Stimulated activated naive CD4-positive, alpha-beta T cell (primary cell): ENCODE measurements around the gene SPHKAP.
"Not testable (repeated sequence)": the region's sequence is repeated elsewhere in the genome, so short reads cannot be mapped to it uniquely, and the experiment has no call there.

Experiments used
- DNase-seq, 6 experiments: peaks; one replicate each; lab custom pipeline; 2025; lab: John Stamatoyannopoulos, UW

The SPHKAP gene

DNA sequence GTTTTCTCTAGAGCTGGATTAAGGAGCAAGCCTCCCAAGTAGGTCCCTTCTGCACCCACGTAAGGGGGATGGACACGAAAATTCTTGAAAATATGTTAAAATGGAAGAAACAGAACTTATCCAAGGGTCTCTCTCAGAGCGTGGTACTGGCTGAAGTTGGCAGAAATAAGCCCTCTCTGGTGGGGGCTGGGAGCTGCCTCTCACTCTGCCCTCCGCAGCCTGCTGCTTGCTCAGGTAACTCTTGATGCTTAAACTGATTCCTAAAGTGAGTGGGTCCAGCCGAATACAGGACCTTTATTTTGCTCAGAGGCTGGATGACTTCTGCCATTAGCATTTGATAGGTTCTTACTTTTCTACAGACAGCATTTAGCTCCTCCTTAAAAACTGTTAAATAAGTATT is 78.1 kb downstream of the SPHKAP start:
- no peak for DNase-seq

DNA sequence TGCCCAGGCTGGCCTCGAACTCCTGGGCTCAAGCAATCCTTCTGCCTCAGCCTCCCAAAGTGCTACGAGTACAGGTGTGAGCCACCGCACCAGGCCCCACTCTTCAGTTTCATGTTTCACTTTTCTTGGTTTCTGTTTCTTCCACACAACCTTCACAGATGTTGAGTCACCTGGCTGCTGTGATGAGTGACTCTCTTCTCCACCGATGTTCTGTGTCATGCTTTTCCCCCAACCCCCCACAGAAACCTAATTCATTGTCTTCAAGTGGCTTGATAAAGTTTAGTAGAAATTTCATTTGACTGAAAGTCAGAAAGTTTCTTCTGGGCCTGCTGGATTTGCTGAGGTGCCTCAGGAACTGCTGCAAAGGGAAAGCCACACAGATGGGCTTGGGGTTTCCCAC is 78.5 kb downstream of the SPHKAP start:
- DNase-seq, result no peak

DNA sequence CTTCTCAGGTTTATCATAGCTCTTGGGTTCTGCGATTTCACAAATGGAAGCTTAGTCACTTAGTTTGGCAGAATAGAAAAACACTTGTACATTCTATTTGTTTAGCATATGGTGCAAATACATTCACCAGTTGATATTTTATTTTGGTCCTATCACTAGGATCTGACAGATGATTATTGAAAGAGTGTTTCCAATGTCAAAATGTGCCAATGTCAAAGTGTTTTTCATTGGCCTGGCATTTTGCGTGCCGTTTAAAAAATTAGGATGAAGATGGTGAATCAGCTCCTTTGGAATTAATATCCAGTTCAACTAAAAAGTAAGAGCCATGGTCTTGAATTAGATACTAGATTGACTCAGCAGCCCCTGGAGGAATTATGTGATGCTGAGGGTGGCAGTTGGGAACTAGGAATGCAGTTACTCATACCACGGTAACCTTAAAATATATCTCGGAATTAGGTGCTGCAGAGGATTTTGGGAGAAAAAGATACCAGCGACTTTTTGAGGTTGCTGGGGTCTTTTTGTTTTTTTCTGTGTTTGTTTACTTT is 87.0 kb downstream of the SPHKAP start:
- no peak for DNase-seq

DNA sequence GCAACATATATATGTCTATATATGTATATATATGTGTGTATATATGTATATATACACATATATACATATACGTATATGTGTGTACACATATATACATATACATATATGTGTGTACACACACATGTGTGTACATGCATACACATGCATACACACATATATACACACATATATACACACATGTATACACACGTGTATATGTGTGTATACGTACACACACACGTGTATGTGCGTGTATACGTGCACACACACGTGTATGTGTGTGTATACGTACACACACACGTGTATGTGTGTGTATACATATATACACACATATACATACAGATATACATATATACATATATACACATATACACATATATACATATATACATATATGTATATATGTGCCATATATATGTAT is 89.4 kb downstream of the SPHKAP start:
- no peak for DNase-seq

DNA sequence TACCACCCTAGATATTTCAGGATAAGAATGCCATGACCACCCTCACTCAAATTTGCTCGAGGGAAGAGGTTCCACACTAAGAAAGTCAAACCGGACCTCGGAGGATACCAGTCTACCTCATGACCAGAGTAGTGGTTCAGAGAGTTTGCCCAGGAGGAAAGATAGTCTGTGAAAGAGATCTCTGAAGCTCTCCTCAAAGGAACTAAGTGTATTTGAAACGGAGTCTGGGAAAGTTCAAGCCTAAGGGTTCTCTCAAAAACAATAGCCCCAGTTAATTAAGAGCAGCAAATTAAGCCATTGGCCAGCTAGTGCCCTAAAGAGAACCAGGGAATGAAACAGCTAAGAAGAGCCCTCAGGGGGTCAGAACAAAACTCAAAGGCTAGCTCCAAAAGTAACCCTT is 94.9 kb downstream of the SPHKAP start:
- no peak for DNase-seq

DNA sequence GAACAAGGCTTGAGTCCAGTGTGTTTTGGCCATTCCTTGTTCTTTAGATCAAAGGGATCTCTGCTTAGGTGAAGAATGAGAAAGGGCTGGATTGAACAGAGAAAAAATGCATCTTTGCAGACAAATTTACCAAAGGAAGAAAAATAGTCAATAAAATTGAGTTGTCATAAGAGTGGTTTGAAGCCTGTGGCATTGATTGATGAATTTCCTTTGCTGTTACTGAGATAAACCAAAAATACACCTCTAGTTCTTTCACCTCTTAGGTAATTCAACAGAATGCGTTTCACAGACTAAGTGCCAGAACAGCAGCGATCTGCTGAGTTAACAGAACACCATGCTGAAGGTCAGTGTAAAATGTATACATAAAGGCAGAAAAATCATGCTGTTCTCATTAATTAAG is 96.8 kb downstream of the SPHKAP start:
- no peak for DNase-seq

DNA sequence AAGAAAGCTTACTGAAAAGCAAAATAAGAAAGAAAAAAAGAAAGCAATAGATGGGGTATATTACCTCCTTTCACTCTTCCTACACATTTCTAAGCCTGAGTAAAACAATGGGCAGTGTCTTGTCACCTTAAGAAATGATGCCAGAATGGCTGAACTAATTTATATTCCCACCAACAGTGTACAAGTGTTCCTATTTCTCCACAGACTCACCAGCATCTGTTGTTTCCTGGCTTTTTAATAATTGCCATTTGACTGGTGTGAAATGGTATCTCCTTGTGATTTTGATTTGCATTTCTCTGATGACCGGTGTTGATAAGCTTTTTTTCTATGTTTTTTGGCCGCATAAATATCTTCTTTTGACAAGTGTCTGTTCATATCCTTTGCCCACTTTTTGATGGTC is 98.4 kb downstream of the SPHKAP start:
- no peak for DNase-seq

DNA sequence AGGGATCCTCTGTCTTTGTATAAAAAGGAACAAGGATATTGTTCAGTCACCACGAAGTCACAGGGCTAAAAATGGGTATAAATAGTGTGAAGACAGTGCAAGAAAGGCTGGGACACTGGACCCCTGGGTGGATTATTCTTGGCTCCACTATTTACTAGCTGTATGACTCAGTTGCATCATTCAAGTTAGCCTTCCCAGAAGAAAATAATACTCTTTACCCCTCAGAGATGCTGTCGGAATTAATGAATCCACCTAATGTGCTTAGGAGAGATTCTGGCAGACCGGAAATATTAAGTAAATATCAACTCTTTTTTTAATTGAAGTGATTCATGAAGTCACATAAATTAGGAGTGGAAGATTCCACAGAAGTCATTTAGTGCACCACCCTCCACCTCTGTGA is 98.9 kb downstream of the SPHKAP start:
- no peak for DNase-seq

DNA sequence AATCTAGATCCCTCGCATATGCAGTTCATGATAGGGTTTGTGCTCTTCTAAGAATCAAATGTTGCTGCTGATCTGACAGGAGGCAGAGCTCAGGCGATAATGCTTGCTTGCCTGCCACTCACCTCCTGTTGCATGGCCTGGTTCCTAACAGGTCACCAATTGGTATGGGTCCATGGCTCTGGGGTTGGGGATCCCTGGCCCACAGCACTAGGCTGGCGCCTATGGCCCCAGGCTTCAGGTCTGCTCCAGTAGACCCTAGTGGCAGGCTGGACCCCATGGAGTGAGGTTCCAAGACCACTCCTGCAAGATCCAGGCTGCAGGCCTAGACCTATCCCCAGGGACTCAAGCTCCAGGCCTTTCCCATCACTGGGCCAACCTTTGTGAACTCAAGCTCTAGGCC is 102.3 kb downstream of the SPHKAP start:
- DNase-seq, result no peak

DNA sequence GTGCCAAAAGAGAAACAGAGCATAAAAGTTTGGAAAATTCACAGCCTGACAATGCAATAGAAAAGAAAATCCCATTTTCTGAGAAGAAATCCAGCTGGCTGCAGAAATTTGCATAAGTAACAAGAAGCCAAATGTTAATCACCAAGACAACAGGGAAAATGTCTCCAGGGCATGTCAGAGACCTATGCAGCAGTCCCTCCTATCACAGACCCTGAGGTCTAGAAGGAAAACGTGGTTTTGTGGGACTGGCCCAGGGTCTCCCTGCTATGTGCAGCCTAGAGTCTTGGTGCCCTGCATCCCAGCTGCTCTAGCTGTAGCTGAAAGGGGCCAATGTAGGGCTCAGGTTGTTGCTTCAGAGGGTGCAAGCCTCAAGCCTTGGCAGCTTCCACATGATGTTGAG is 104.8 kb downstream of the SPHKAP start:
- DNase-seq, result not testable (repeated sequence)

DNA sequence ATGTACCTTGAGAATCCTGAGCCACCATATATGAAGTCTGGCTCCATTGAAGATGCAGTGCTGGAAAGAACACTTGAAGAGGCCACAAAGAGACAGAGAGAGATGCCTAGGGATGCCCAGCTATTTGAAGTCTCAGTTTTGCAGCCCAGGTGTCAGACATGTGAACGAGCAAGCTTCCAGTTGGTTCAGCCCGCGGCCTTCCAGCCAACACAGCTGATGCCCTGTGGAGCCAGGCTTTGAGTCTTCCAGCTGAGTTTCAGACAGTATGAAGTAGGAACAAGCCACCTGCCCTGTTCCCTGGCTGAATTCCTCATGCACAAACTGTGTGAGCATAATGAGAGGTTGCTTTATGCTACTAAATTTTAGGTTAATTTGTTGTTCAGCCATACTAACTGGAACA is 108.8 kb downstream of the SPHKAP start:
- DNase-seq, result no peak

DNA sequence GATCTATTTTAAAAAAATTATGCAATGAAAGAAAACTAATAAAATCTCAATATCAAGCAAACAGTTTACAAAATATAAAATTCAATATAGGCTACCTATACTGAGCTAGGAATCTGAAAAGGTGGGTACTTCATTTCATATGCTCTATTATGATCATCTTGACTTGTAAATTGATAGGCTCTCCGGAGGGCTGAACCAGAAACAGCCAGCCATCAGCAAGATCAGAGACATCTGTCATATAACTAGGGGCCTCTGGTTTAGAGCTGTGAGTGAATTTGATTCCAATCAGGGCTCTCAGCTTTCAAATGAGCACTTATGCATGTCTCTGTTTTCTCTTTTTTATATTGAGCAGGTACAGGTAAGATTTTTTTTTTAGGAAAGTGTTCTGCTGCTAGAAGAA is 114.2 kb downstream of the SPHKAP start:
- DNase-seq, result no peak

DNA sequence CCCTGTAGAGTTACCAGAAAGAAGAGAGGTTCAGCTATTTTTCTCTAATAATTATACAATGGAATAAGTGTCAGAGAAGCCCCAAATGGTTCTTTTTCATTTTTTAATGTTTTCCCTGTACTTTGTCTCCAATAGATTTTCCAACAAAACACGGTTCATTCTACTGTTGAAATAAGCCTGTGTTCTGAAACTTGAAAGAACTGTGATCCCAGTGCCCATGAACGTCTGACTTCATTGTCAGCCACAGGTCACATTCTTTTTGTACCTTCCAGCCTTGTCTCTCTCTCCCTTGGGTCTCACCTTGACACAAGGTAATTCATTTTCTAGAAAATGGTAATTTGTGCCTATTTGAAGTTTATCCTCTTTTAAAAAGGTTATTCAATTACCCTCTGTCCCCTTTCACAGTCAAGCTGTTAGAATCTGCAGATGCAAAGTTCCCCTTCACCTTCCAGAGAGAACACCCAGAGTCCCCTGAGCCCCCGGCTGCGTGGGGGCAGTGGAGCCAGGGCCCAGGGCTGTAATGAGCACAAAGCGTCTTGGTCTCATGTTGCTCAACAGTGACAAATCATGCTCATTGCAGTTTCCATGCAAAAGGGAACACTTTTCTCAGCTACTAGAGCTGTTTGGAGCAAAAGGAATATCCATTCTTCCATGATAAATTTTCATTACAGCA is 115.2 kb downstream of the SPHKAP start:
- no peak for DNase-seq

DNA sequence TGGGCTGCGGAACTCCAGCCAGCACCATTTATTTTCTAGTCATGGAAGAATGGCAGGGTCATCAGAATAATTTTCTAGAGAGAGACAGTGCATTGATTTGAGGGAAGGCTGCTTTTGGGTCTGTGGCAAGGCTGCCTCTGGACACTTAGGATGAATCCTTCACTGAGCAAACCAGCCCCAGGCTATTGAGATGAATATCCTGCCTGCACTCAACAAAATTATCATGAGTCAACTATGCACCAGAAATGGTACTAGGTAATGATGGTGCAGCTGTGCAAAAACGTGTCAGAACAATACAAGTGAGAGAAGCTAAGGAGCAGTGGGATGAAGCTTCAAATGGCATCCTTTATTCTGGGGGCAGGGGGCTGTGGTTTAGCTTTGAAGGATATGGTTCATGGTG is 115.8 kb downstream of the SPHKAP start:
- DNase-seq, result no peak

DNA sequence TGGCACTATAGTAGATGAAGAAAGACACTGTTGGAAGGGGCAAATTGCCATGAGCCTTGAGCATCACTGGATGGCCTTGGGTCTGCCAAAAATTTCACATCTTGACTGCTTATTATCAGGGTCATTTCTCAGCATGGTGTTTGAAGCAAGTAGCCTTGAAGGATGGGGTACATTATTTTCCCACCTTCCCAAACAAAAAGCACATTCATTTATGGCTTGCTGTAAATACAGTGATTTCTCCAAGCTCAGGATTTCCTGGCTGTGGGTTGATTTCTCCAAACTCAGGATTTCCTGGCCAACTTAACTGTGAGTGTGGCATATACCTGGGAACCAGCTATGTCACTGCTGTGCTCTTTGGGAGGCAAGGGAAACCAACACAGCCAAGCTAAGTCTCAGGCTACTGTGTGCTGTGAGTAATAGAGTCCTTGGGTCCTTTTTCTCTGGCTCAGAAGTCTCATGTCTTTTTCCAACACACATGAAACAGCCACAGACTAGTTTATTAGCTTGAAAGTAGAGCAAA is 116.6 kb downstream of the SPHKAP start:
- no peak for DNase-seq

DNA sequence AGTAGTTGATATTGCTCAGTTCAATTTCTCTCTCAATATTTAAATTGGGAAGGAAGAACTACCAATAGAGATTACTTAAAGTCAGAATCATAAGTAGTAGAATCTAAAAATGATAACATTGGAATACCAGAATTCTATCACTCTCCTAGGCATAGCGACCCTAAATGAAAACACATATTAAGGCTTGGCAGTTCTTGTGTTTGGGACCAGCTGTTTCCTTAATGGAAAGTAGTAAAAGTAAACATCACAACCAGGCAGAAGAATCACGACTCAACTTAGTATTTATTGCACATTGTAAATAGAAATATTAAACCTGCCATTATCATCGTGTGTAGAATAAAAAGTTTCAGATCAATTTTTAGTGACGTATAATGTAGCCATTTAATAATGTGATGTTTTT is 117.5 kb downstream of the SPHKAP start:
- no peak for DNase-seq

DNA sequence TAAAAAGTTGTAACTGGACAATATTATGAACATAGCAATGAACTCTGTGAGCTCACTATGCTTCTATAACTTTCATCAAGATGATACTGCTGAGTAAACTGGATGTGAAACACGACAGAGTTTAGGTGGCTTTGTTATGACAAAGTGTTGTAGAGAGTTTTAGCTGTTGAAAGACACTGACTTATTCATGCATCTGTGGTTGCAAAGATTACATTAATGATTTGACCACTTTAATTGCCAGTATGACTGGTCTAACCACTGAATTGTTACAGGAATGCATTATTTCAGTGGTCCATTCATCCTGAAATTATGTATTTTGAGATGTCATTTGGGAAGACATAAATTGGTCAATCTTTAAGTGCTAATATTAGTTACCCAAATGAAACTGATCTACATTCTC is 117.9 kb downstream of the SPHKAP start:
- DNase-seq, result no peak

DNA sequence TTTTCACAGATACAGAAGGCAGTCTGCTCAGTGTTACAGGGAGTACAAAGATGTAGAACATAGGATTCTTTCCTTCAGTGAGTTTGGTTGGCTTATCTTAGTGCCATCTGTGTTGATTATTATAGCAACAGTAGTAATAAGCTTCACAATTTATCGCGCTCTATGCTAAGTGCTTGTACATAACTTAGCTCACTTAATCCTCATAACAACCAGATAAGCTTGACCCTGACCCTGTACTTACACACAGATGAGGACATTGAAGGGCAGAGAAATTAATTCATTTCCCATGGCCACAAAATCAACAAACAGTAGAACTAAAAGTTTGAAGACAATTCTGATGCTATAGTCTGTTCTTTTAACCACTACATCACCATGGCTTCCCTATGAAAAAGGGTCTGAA is 121.8 kb downstream of the SPHKAP start:
- DNase-seq, result no peak

DNA sequence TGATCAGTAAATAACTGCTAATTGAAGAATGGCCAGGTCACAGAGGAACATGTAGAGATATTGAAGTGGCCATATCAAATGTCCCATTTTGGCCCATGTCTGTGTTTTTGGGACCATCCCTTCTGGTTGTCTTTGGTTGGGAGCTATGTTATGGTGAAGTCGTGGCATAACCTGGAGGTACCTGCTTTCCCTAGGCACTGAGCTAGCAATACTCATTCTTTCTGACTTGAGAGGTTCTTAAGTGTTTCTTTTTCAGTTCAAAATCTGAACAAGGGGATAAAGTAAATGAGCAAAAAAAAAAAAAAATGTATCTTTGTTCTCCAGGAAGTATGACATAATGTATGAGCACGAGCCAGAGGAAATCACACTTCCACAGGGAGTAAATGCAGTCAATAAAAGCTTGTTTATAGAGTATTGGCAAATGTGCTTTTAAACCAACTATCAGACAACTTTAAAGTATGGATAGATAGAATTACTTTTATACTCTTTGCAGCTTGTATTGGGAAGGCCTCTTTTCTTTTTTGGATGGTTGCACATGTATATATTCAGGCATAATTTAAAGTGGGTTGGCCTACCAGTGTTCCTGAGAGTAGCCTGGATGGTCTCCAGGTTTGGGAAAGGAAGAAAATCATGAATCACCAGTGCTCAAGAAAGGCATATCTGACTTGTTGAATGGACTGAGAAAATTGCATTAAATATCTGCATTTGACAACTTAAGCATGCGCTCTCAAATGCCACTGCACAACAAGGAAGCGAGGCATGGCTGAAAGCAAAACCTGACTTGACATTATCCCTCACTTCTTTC is 125.0 kb downstream of the SPHKAP start:
- DNase-seq, result no peak

DNA sequence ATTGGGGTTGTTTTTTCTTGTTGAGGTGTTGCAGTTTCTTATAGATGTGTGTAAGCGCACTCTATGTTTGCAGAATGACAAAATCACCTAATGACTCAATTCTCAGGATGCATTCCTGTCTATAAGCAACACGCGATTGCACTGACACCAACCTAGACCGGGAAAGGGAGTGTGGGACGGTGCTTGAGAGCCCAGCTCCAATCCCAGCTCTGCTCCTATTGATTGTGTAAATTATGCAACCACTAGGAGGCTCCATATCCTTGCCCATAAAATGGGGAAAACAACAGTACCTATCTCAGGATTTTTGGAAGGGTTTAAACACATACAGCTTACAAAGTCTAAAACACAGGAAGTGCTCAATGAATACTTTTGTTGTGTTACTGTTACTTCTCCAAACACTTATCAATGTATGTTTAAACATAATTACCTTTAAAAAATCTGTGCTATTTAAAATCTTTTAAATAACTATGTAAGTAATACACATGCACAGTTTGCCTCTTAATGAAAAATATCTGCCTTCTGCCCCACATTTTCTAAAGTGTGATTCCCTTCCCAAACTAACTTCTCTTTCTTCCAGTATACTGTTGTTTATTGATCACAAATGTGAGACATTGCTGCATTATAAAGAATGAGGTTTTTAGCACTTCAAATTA is 132.5 kb downstream of the SPHKAP start:
- no peak for DNase-seq

DNA sequence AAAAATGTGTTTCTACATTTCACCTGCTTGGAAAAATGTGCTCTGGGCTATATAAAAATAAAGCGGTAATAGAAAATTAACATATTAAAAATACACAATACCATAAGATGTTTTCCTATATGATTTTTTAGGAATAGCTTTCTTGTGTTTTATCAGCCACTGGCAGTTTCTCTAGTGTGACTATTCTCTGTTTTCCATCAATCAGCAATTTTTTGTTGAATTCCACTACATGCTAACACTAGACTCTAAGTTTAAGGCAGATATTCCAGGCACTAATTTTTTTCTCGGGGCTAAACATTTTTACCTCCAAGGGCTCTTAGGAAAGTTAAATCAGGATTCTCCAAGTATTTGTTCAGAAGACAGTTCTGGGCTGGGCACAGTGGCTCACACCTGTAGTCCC is 140.5 kb downstream of the SPHKAP start:
- no peak for DNase-seq

DNA sequence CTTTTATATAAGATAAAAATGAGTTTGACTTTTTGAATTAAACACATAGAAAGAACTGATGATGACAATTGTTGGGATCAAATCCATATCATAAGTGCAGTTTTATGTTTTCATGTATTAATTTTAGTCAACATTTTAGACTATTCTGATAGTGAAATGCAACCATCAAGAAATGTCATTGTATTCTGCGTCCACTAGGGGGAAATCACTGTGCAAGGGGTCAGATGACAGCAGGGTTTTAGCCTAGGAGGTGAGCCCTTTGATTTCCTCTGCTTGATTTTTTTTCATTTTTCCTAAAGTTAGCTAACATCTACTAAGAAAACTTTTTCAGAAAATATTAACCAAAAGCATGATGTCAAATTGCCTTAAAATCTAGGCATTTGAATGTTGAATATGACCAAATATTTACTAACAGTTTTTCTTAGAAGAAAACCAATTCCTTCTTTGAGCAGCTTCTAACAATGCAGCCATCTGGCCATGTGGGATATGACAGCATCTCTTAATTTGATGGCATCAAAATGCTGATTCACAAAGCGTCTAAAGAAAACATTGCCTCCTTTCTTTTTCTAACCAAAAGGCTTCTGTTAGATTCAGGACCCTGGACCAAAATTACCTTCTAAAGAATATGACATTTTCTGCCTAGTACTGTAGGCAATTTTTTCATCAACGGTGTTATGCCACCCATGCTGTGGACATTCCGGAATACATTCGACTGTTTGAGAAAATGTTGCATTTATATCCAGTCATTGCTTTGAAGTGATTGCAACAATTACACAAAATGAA is 141.5 kb downstream of the SPHKAP start:
- no peak for DNase-seq
